Hepatocyte (in vitro differentiated cells): ENCODE measurements around the gene ZNF423.

ENCODE experiments used
- EZH2 ChIP-seq: fragments of 200-600 bp; sonication (generic); IDR thresholded peaks from 2 replicates; pipeline ENCODE4 v1.6.1; 2016; ENCODE audit warnings: antibody characterized with exemption, mild to moderate bottlenecking, borderline replicate concordance
- EZH2phosphoT487 ChIP-seq: fragments of 200-600 bp; sonication (generic); IDR thresholded peaks from one replicate; pipeline ENCODE4 v1.6.1; 2018; ENCODE audit warnings: antibody characterized with exemption, mild to moderate bottlenecking, low read depth, moderate library complexity; ENCODE audit not compliant: unreplicated experiment, severe bottlenecking
- TF ChIP-seq, protein P1 (sequence below): fragments of 200-600 bp; sonication (generic); IDR thresholded peaks from 2 replicates; pipeline ENCODE4 v1.5.1; 2016; ENCODE audit warnings: antibody characterized with exemption, mild to moderate bottlenecking; ENCODE audit not compliant: poor library complexity

- TF ChIP-seq, protein P1, sequence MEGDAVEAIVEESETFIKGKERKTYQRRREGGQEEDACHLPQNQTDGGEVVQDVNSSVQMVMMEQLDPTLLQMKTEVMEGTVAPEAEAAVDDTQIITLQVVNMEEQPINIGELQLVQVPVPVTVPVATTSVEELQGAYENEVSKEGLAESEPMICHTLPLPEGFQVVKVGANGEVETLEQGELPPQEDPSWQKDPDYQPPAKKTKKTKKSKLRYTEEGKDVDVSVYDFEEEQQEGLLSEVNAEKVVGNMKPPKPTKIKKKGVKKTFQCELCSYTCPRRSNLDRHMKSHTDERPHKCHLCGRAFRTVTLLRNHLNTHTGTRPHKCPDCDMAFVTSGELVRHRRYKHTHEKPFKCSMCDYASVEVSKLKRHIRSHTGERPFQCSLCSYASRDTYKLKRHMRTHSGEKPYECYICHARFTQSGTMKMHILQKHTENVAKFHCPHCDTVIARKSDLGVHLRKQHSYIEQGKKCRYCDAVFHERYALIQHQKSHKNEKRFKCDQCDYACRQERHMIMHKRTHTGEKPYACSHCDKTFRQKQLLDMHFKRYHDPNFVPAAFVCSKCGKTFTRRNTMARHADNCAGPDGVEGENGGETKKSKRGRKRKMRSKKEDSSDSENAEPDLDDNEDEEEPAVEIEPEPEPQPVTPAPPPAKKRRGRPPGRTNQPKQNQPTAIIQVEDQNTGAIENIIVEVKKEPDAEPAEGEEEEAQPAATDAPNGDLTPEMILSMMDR: no peak
- TF ChIP-seq EZH2: no peak
- TF ChIP-seq EZH2phosphoT487: no peak
Observed at GRCh38 chr16:49875806-49876715, 20.1 kb upstream of the ZNF423 start.
